Ishikawa (cell line): ENCODE data around the gene NCAPG2.
A peak's percentile ranks its signal among the peaks of the same experiment; 100 is the strongest.

ENCODE experiments used
- CEBPB ChIP-seq: IDR thresholded peaks from 2 replicates; pipeline ENCODE4 v1.6.1; 2012
- CREB1 ChIP-seq: IDR thresholded peaks from 2 replicates; pipeline ENCODE4 v1.6.1; 2012; ENCODE audit warnings: low read depth
- EGR1 ChIP-seq: IDR thresholded peaks from 2 replicates; pipeline ENCODE4 v1.6.1; 2012
- EP300 ChIP-seq: IDR thresholded peaks from 2 replicates; pipeline ENCODE4 v1.6.1; 2012; ENCODE audit warnings: borderline replicate concordance
- FOXM1 ChIP-seq: IDR thresholded peaks from 2 replicates; pipeline ENCODE4 v1.6.1; 2012; ENCODE audit warnings: low read depth, borderline replicate concordance
- NFIC ChIP-seq: IDR thresholded peaks from 2 replicates; pipeline ENCODE4 v1.6.1; 2012
- RAD21 ChIP-seq: IDR thresholded peaks from 2 replicates; pipeline ENCODE4 v1.6.1; 2012; ENCODE audit warnings: low read depth
- TAF1 ChIP-seq: IDR thresholded peaks from 2 replicates; pipeline ENCODE4 v1.6.1; 2012; ENCODE audit warnings: low read depth, mild to moderate bottlenecking
- TCF12 ChIP-seq: IDR thresholded peaks from 2 replicates; pipeline ENCODE4 v1.6.1; 2012; ENCODE audit warnings: low read depth
- TEAD4 ChIP-seq: IDR thresholded peaks from 2 replicates; pipeline ENCODE4 v1.6.1; 2012
- YY1 ChIP-seq: IDR thresholded peaks from 2 replicates; pipeline ENCODE4 v1.6.1; 2012; ENCODE audit warnings: low read depth
- ZBTB7A ChIP-seq: IDR thresholded peaks from 2 replicates; pipeline ENCODE4 v1.6.1; 2012; ENCODE audit warnings: low read depth
- TF ChIP-seq, protein P1 (sequence below): IDR thresholded peaks from 2 replicates; pipeline ENCODE4 v1.6.1; 2012
- TF ChIP-seq, protein P2 (sequence below): IDR thresholded peaks from 2 replicates; pipeline ENCODE4 v1.6.1; 2012
- TF ChIP-seq, protein P3 (sequence below): IDR thresholded peaks from 2 replicates; pipeline ENCODE4 v1.6.1; 2012; ENCODE audit warnings: low read depth, mild to moderate bottlenecking

Gene NCAPG2, protein sequence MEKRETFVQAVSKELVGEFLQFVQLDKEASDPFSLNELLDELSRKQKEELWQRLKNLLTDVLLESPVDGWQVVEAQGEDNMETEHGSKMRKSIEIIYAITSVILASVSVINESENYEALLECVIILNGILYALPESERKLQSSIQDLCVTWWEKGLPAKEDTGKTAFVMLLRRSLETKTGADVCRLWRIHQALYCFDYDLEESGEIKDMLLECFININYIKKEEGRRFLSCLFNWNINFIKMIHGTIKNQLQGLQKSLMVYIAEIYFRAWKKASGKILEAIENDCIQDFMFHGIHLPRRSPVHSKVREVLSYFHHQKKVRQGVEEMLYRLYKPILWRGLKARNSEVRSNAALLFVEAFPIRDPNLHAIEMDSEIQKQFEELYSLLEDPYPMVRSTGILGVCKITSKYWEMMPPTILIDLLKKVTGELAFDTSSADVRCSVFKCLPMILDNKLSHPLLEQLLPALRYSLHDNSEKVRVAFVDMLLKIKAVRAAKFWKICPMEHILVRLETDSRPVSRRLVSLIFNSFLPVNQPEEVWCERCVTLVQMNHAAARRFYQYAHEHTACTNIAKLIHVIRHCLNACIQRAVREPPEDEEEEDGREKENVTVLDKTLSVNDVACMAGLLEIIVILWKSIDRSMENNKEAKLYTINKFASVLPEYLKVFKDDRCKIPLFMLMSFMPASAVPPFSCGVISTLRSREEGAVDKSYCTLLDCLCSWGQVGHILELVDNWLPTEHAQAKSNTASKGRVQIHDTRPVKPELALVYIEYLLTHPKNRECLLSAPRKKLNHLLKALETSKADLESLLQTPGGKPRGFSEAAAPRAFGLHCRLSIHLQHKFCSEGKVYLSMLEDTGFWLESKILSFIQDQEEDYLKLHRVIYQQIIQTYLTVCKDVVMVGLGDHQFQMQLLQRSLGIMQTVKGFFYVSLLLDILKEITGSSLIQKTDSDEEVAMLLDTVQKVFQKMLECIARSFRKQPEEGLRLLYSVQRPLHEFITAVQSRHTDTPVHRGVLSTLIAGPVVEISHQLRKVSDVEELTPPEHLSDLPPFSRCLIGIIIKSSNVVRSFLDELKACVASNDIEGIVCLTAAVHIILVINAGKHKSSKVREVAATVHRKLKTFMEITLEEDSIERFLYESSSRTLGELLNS

DNA sequence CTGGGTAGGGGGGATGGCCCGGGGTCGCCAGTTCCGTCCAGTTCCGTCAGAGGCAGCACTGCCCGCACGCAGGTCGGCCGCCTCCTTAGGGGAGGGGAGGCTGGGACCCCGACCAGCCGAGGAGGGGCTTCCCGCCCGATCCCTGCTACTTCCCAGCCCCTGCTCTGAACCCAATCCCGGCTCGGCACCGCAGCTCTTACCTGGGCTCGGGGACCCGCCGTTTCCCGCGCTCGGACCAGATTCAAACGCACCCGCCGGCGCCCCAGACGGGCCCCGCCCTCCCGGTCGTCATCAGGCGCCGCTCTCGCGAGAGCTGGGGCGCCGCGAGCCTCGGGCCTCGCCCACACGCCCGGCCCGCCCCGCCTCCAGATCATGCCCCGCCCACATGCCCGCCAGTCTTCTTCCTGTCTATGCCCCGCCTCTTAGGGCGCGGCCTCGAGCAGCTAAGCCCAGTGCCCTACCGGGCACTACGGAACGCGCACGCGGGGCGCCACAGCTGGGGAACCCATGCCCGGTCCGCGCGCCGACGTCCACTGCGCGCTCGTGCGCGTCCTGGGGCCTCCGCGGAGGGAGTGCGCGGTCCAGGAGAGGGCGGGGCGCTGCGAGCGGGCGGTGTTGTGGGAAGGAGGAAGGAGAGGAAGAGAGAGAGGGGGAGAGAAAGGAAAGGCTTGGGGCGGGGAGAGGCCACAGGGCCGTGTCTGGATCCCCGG lies at the start of gene NCAPG2:
Gene NCAPG2 (minus strand): TSS at position 281 of the 710 bp plus-strand sequence. CDS start 2,905 bp downstream, outside the sequence.
- TF ChIP-seq CEBPB (no peak), EGR1 (peak; percentile 60), TEAD4 (no peak), YY1 (peak; percentile 23; the same call in 1 of the 2 replicates), RAD21 (no peak), ZBTB7A (no peak), CREB1 (peak; percentile 44; the same call in 1 of the 2 replicates), TAF1 (peak; percentile 66; the same call in 1 of the 2 replicates), EP300 (no peak), TCF12 (peak; percentile 49)
- TF ChIP-seq, protein P1, sequence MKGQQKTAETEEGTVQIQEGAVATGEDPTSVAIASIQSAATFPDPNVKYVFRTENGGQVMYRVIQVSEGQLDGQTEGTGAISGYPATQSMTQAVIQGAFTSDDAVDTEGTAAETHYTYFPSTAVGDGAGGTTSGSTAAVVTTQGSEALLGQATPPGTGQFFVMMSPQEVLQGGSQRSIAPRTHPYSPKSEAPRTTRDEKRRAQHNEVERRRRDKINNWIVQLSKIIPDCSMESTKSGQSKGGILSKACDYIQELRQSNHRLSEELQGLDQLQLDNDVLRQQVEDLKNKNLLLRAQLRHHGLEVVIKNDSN: 0 out of 2 replicates have a peak, but pooled peaks have one; percentile 21
- TF ChIP-seq, protein P2, sequence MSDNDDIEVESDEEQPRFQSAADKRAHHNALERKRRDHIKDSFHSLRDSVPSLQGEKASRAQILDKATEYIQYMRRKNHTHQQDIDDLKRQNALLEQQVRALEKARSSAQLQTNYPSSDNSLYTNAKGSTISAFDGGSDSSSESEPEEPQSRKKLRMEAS: peak; percentile 76

DNA sequence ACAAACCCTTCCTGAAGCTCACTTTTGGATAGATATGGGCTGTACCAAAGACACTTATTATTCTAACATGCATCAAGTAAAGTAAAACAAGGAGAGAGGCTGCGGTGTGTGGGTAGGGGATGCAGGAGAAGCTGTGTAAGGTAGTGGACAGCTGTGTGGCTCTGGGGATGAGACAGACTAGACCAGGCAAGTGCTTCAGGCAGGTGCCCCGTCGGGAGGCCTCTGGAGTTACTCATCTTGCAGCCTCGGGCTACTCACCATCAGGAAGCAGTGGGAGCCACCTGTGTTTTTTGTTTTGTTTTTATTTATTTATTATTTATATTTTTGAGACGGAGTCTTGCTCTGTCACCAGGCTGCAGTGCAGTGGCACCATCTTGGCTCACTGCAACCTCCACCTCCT lies 49.3 kb upstream of the NCAPG2 start:
- TF ChIP-seq EGR1: no peak
- no peak for TF ChIP-seq ZBTB7A
- TF ChIP-seq FOXM1: no peak
- TF ChIP-seq TEAD4: no peak
- TF ChIP-seq, protein P1: no peak
- no peak for TF ChIP-seq YY1
- TF ChIP-seq EP300: no peak
- no peak for TF ChIP-seq RAD21
- TF ChIP-seq, protein P2: no peak
- no peak for TF ChIP-seq CEBPB
- TF ChIP-seq TAF1: no peak
- TF ChIP-seq, protein P3, sequence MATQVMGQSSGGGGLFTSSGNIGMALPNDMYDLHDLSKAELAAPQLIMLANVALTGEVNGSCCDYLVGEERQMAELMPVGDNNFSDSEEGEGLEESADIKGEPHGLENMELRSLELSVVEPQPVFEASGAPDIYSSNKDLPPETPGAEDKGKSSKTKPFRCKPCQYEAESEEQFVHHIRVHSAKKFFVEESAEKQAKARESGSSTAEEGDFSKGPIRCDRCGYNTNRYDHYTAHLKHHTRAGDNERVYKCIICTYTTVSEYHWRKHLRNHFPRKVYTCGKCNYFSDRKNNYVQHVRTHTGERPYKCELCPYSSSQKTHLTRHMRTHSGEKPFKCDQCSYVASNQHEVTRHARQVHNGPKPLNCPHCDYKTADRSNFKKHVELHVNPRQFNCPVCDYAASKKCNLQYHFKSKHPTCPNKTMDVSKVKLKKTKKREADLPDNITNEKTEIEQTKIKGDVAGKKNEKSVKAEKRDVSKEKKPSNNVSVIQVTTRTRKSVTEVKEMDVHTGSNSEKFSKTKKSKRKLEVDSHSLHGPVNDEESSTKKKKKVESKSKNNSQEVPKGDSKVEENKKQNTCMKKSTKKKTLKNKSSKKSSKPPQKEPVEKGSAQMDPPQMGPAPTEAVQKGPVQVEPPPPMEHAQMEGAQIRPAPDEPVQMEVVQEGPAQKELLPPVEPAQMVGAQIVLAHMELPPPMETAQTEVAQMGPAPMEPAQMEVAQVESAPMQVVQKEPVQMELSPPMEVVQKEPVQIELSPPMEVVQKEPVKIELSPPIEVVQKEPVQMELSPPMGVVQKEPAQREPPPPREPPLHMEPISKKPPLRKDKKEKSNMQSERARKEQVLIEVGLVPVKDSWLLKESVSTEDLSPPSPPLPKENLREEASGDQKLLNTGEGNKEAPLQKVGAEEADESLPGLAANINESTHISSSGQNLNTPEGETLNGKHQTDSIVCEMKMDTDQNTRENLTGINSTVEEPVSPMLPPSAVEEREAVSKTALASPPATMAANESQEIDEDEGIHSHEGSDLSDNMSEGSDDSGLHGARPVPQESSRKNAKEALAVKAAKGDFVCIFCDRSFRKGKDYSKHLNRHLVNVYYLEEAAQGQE: no peak
- TF ChIP-seq TCF12: no peak
- no peak for TF ChIP-seq NFIC
- TF ChIP-seq CREB1: no peak

DNA sequence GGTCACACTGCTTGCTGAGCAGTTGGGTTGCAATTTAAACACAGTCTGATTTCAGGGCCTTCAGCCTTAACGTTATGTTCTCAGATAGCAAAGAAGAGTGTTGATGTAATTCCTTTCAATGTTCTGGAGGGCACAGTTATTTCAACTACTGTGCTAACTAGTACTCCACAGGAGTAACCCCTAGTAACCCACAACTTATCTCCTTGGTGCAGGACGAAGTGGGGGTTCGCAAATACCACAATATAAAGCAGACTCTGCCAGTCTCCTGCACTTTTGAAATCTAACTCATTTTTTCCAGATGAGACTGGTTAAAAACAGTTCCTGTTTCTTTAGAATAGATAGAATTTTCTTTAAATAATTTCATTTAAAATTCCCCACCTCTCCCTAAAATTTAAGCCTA lies 47.1 kb upstream of the NCAPG2 start:
- TF ChIP-seq EP300: no peak
- no peak for TF ChIP-seq TCF12
- no peak for TF ChIP-seq CEBPB
- no peak for TF ChIP-seq TEAD4
- TF ChIP-seq EGR1: no peak
- TF ChIP-seq CREB1: no peak
- no peak for TF ChIP-seq ZBTB7A
- TF ChIP-seq TAF1: no peak
- TF ChIP-seq, protein P2: no peak
- TF ChIP-seq, protein P3: no peak
- no peak for TF ChIP-seq RAD21
- no peak for TF ChIP-seq YY1

DNA sequence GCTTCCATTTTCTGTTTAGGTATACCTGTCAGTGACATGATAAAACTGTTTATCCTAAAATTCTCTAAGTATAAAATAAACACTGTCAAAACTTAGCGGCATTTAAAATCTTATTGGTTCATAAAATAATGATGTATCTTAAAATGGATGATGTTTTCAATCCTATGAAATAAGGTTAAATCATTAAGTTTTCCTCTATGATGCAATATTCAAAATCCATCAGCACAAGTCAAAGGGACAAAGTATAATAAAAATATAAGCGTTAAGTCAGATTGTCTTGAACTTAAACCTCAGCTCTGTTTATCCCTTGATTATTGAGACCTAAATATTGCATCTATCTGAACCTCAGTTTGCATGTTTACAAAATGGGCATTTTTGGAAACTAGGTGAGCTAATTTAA lies 46.6 kb upstream of the NCAPG2 start:
- TF ChIP-seq EP300 (no peak), CREB1 (no peak), NFIC (no peak)
